GM12878 (cell line): ENCODE results near the gene SLC25A13. TPM values are rescaled to one million over a fixed set of nuclear protein-coding genes. Genes with fewer than 3 reads are reported as not detected.

Experiments used
- ATAC-seq: fragments of 200-7000 bp; cut with Tn5 transposase; 3 replicates; pipeline ENCODE4 v1.9.1; 2020; ENCODE audit warnings: mild to moderate bottlenecking, moderate library complexity
- BruUV-seq: library from RNA; stranded (reverse); fragments of 400-500 nt; replicated peaks from 2 replicates; lab custom pipeline; 2021; lab: Mats Ljungman, UMichigan
- CTCF ChIA-PET: fragments of 300-600 bp; sonication (Branson Sonifier 250); formaldehyde crosslinking; extraction: SDS; loops from one replicate; lab custom pipeline; 2021; ENCODE audit warnings: inconsistent platforms; lab: Yijun Ruan, JAX
- POLR2A ChIA-PET: fragments of 350-600 bp; formaldehyde crosslinking; extraction: SDS; loops from one replicate; lab custom pipeline; 2021; ENCODE audit warnings: inconsistent platforms; lab: Charles Lee
- RAD21 ChIA-PET: fragments of 300-600 bp; sonication (Branson Sonifier 250); formaldehyde crosslinking; loops from one replicate; lab custom pipeline; 2023; ENCODE audit warnings: antibody characterized with exemption; ENCODE audit not compliant: unreplicated experiment; lab: Charles Lee
- SMC1A ChIA-PET: fragments of 300-600 bp; sonication (Branson Sonifier 250); formaldehyde crosslinking; loops from one replicate; lab custom pipeline; 2023; ENCODE audit not compliant: unreplicated experiment, uncharacterized antibody; lab: Charles Lee
- DNase-seq: peaks from one replicate; pipeline ENCODE4 v3.0.0-alpha.2; 2011; ENCODE audit warnings: low read depth, low spot score
- FAIRE-seq: peaks from 3 replicates; lab custom pipeline; 2011; peaks lifted over from hg19 to GRCh38; lab: Jason Lieb, UNC
- H2AFZ ChIP-seq: 2 replicates; pipeline ENCODE4 v1.6.0; 2011; ENCODE audit warnings: low read depth, low read length, control low read depth; ENCODE audit not compliant: control insufficient read depth
- H3K27ac ChIP-seq: 2 replicates; pipeline ENCODE4 v1.5.1; 2011; ENCODE audit warnings: control low read depth; ENCODE audit not compliant: control insufficient read depth, insufficient read depth
- H3K27me3 ChIP-seq, 2 experiments: replicated peaks in 1 of 2; 2 replicates each; pipeline versions ENCODE4 v1.6.0 to v1.6.1; 2011; ENCODE audit warnings: low read length in 1 of 2; ENCODE audit not compliant: control insufficient read depth in 2 of 2, insufficient read depth in 2 of 2
- H3K36me3 ChIP-seq, 2 experiments: 2 replicates each; pipeline ENCODE4 v1.5.1; 2011; ENCODE audit warnings: low read length in 1 of 2; ENCODE audit not compliant: control insufficient read depth in 2 of 2, insufficient read depth in 2 of 2
- H3K4me1 ChIP-seq: 2 replicates; pipeline ENCODE4 v1.6.1; 2011; ENCODE audit warnings: mild to moderate bottlenecking, low read length, moderate library complexity, mixed read lengths; ENCODE audit not compliant: control insufficient read depth, insufficient read depth
- H3K4me2 ChIP-seq: 2 replicates; pipeline ENCODE4 v1.6.0; 2011; ENCODE audit warnings: control low read depth; ENCODE audit not compliant: control insufficient read depth, insufficient read depth
- H3K4me3 ChIP-seq: fragments of 200-600 bp; sonication (generic); 2 replicates; pipeline ENCODE4 v1.5.1; 2016
- H3K79me2 ChIP-seq: 2 replicates; pipeline ENCODE4 v1.6.0; 2011; ENCODE audit warnings: low read length; ENCODE audit not compliant: control insufficient read depth, insufficient read depth
- H3K9ac ChIP-seq: 2 replicates; pipeline ENCODE4 v1.8.0; 2011; ENCODE audit warnings: low read length, control low read depth, mixed read lengths; ENCODE audit not compliant: control insufficient read depth, insufficient read depth
- H3K9me3 ChIP-seq: replicated peaks from 3 replicates; pipeline ENCODE4 v1.5.1; 2011; ENCODE audit warnings: mild to moderate bottlenecking, low read length; ENCODE audit not compliant: control insufficient read depth, insufficient read depth
- H4K20me1 ChIP-seq: 2 replicates; pipeline ENCODE4 v1.6.0; 2011; ENCODE audit not compliant: control insufficient read depth, insufficient read depth
- BHLHE40 ChIP-seq, 2 experiments: fragments of 450-650 bp in 1 of 2; IDR thresholded peaks; 2 replicates each; pipeline ENCODE4 v1.6.1; 2011 to 2017; ENCODE audit warnings: low read depth in 2 of 2, borderline replicate concordance in 1 of 2, improper control_type of control experiment in 1 of 2, low read length in 1 of 2, mild to moderate bottlenecking in 1 of 2
- CBFB ChIP-seq: IDR thresholded peaks from 2 replicates; pipeline ENCODE4 v1.6.1; 2016; ENCODE audit warnings: antibody characterized with exemption, low read depth
- DPF2 ChIP-seq: fragments of 450-650 bp; IDR thresholded peaks from 2 replicates; pipeline ENCODE4 v1.6.1; 2017; ENCODE audit warnings: mild to moderate bottlenecking
- HDGF ChIP-seq: fragments of 450-650 bp; IDR thresholded peaks from 2 replicates; pipeline ENCODE4 v1.6.1; 2016; ENCODE audit warnings: antibody characterized with exemption
- NFIC ChIP-seq: IDR thresholded peaks from 2 replicates; pipeline ENCODE4 v1.6.1; 2012; ENCODE audit warnings: low read depth, mild to moderate bottlenecking, inconsistent platforms, low read length, moderate library complexity
- NFXL1 ChIP-seq: fragments of 450-650 bp; IDR thresholded peaks from 2 replicates; pipeline ENCODE4 v1.6.1; 2017; ENCODE audit warnings: antibody characterized with exemption, mild to moderate bottlenecking, borderline replicate concordance
- POLR2AphosphoS5 ChIP-seq: IDR thresholded peaks from 2 replicates; pipeline ENCODE4 v1.6.1; 2011; ENCODE audit warnings: mild to moderate bottlenecking, low read length, inconsistent platforms
- SMARCA5 ChIP-seq: fragments of 450-650 bp; IDR thresholded peaks from 2 replicates; pipeline ENCODE4 v1.6.1; 2017; ENCODE audit warnings: mild to moderate bottlenecking
- SMC3 ChIP-seq: IDR thresholded peaks from 2 replicates; pipeline ENCODE4 v1.6.1; 2011; ENCODE audit warnings: low read length, improper control_type of control experiment, borderline replicate concordance
- SUZ12 ChIP-seq: fragments of 200-600 bp; sonication (generic); IDR thresholded peaks from one replicate; pipeline ENCODE4 v1.6.1; 2018; ENCODE audit warnings: antibody characterized with exemption, mild to moderate bottlenecking; ENCODE audit not compliant: unreplicated experiment
- WGBS: methylation state at CpG from one replicate; pipeline ENCODE4 v1.1.6; 2016; ENCODE audit warnings: low lambda C conversion rate; ENCODE audit not compliant: insufficient replicate concordance, insufficient coverage; ENCODE audit errors: missing lambda C conversion rate; 5-methylcytosine and 5-hydroxymethylcytosine counted together
- in situ Hi-C: fragments of 300-500 bp; cut with MboI; formaldehyde crosslinking; loops from 9 replicates; pipeline ENCODE4 v1.14.3; 2018; ENCODE audit warnings: mixed read lengths
- intact Hi-C: fragments of 100-400 bp; cut with micrococcal nuclease; formaldehyde crosslinking; loops from one replicate; pipeline ENCODE4 v1.14.2; 2022; ENCODE audit not compliant: unreplicated experiment
- polyA plus RNA-seq, 11 experiments: library from polyadenylated mRNA; depleted of rRNA in 4 of 11; unstranded in 6 of 11; stranded (reverse) in 5 of 11; fragments of >200 nt; fragmentation: Nextera tagmentation in 4 of 11; fragmentation: Illumina TruSeq in 1 of 11; extraction: Ambion mirVana in 4 of 11; extraction: Trizol in 1 of 11; gene quantifications; 1 replicate in 1 of 11; 2 replicates in 10 of 11; pipeline versions ENCODE4 v1.2.1 to v1.2.3, GENCODE V29; 2011 to 2016; ENCODE audit warnings: inconsistent platforms in 2 of 11, missing spikeins in 2 of 11, low read depth in 1 of 11
- total RNA-seq, 4 experiments: library from RNA; depleted of rRNA in 3 of 4; stranded (reverse); fragments of >200 nt in 3 of 4; fragmentation: Illumina TruSeq in 1 of 4; extraction: Trizol in 1 of 4; gene quantifications; 2 replicates each; pipeline versions ENCODE4 v1.2.1 to v1.2.3, GENCODE V29; 2013 to 2021
- TF ChIP-seq, protein P1 (sequence below): fragments of 450-650 bp; IDR thresholded peaks from 2 replicates; pipeline ENCODE4 v1.6.1; 2017; ENCODE audit warnings: mild to moderate bottlenecking, moderate library complexity

SLC25A13 gene
- total and polyA plus RNA-seq, 10 of the 15 experiments (the other 5 are each of a cell fraction or from before 2014, with no cell fraction given), result 7.0 to 24.7 (median 18.6) TPM

DNA sequence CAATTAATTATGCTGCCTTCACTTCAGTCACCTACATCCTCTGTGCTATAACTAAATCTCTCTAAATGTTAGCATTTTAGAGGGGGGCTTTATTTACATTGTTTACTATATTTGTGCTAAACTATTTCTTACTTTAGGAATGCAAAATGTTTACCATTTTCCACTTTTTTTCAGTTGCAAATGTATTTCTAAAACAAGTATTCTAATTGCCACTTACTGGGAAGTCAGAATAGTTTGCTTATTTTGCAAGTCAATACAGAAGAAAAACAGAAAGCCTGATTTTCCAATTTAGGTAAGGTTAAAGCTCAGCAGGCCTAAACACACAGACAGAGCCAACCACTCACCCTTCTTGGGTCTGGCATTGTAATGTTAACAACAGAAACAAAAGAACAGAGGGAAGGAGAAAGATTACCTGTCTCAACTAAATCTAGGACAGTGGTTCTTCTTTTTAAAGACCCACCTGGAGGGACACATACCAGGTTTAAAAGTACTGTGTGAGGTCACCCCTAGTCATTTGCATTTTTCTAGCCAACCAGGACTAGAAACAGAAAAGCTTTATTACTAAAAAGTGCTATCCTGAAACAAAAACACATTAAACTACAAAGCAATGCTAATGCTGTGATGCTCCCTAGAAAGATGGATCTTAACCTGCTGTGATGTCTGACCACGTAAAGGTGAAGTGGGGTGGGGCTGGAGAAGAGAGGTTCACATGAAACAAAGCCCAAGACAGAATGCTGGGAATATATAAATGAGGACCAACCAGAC is 178.2 kb downstream of the SLC25A13 start:
- WGBS, result 38% methylated on average over 1 of the region's 1 CpG
- in situ Hi-C loops (no loop called here), intact Hi-C loops (no loop called here)
- ChIA-PET SMC1A (interaction anchor here (0.6 kb wide), 1 partner anchor 309 kb away, joined by 3 read pairs; no protein-coding TSS in a partner anchor), RAD21 (no interaction called here), CTCF (interaction anchor here (0.5 to 2.4 kb wide), 4 partner anchors 12 to 63 kb away, joined by 3 to 7 read pairs (median 4); no protein-coding TSS in a partner anchor), POLR2A (no interaction called here)
- no peaks in the 10 kb centered on the region for H4K20me1 ChIP-seq
- no peaks in the 10 kb centered on the region for H3K27me3 ChIP-seq
- peak; percentile 27 for FAIRE-seq
- peaks cover 0 to 13% of the 10 kb centered on the region in 2 experiments; a peak in 1 of 4 replicates for H3K36me3 ChIP-seq
- no peak overlapping the region for H3K9ac ChIP-seq
- no peak overlapping the region for H3K4me2 ChIP-seq
- no peak overlapping the region for H2AFZ ChIP-seq
- H3K4me1 ChIP-seq, result no peaks in the 10 kb centered on the region
- ATAC-seq, result no peak
- BruUV-seq, result no TSS peak
- no peak overlapping the region for H3K4me3 ChIP-seq
- H3K79me2 ChIP-seq, result no peaks in the 10 kb centered on the region
- H3K9me3 ChIP-seq, result no peaks in the 10 kb centered on the region
- no peak for DNase-seq
- TF ChIP-seq NFXL1 (no peak), HDGF (no peak), POLR2AphosphoS5 (no peak), BHLHE40 (IDR thresholded peaks at IDR 0.05; ENCODE audit: borderline replicate concordance in 1 of 2, low read depth in 2 of 2, low read length in 1 of 2) (no peak), DPF2 (no peak), CBFB (no peak), SMARCA5 (no peak), SMC3 (no peak), NFIC (no peak), SUZ12 (no peak)
- TF ChIP-seq, protein P1, sequence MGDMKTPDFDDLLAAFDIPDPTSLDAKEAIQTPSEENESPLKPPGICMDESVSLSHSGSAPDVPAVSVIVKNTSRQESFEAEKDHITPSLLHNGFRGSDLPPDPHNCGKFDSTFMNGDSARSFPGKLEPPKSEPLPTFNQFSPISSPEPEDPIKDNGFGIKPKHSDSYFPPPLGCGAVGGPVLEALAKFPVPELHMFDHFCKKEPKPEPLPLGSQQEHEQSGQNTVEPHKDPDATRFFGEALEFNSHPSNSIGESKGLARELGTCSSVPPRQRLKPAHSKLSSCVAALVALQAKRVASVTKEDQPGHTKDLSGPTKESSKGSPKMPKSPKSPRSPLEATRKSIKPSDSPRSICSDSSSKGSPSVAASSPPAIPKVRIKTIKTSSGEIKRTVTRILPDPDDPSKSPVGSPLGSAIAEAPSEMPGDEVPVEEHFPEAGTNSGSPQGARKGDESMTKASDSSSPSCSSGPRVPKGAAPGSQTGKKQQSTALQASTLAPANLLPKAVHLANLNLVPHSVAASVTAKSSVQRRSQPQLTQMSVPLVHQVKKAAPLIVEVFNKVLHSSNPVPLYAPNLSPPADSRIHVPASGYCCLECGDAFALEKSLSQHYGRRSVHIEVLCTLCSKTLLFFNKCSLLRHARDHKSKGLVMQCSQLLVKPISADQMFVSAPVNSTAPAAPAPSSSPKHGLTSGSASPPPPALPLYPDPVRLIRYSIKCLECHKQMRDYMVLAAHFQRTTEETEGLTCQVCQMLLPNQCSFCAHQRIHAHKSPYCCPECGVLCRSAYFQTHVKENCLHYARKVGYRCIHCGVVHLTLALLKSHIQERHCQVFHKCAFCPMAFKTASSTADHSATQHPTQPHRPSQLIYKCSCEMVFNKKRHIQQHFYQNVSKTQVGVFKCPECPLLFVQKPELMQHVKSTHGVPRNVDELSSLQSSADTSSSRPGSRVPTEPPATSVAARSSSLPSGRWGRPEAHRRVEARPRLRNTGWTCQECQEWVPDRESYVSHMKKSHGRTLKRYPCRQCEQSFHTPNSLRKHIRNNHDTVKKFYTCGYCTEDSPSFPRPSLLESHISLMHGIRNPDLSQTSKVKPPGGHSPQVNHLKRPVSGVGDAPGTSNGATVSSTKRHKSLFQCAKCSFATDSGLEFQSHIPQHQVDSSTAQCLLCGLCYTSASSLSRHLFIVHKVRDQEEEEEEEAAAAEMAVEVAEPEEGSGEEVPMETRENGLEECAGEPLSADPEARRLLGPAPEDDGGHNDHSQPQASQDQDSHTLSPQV, result no peak
- H3K27ac ChIP-seq, result no peak overlapping the region
